ENCODE results near the gene PHPT1. TPM values are rescaled to one million over a fixed set of nuclear protein-coding genes. Genes with fewer than 3 reads are reported as not detected.

PHPT1 gene
- total and polyA plus RNA-seq, 2 donors (not counting 1 experiment from before 2014, with no cell fraction given), result 99.6 to 190 TPM

GRCh38 chr9:136808075-136808805 is 41.0 kb upstream of the PHPT1 start:
- Histone ChIP-seq H4K20me1 (ENCODE audit: control insufficient read depth, extremely low read depth, insufficient read depth, low read length) (no peaks in the 10 kb centered on the region), H3K79me2 (ENCODE audit: control insufficient read depth, insufficient read depth, low read length) (peaks cover 39% of the 10 kb centered on the region), H3K4me3 (replicated peaks in 1 of 4; ENCODE audit: control extremely low read depth in 1 of 4, insufficient read depth in 1 of 4, low read depth in 3 of 4, low read length in 4 of 4) (peak overlapping the region; percentile 73 to 86 (median 80)), H3K9me3 (ENCODE audit: control insufficient read depth, insufficient read depth, low read depth, low read length) (no peaks in the 10 kb centered on the region), H3K4me1 (ENCODE audit: control insufficient read depth, extremely low read depth, insufficient read depth, low read length) (peaks cover 9% of the 10 kb centered on the region), H3K4me2 (ENCODE audit: extremely low read depth, insufficient read depth, low read length) (peak overlapping the region; percentile 98), H3K27me3 (ENCODE audit: control insufficient read depth, insufficient read depth, low read length) (no peaks in the 10 kb centered on the region), H3K9ac (ENCODE audit: insufficient read depth, low read length) (peak overlapping the region; percentile 81), H3K27ac (ENCODE audit: insufficient read depth, low read length) (peak overlapping the region; percentile 59), H2AFZ (ENCODE audit: low read length) (peak overlapping the region; percentile 59), H3K36me3 (ENCODE audit: control insufficient read depth, insufficient read depth, low read length) (peaks cover 5% of the 10 kb centered on the region)
- TF ChIP-seq CTCF (conservative IDR thresholded peaks at IDR 0.05 in 1 of 2, IDR thresholded peaks at IDR 0.05 in 1 of 2; ENCODE audit: low read depth in 1 of 2, low read length in 2 of 2) (no peak), EZH2 (IDR thresholded peaks at IDR 0.05; ENCODE audit: low read length, missing control alignments) (no peak)
- DNase-seq (ENCODE audit: low read depth in 2 of 2), result no peak

DNA sequence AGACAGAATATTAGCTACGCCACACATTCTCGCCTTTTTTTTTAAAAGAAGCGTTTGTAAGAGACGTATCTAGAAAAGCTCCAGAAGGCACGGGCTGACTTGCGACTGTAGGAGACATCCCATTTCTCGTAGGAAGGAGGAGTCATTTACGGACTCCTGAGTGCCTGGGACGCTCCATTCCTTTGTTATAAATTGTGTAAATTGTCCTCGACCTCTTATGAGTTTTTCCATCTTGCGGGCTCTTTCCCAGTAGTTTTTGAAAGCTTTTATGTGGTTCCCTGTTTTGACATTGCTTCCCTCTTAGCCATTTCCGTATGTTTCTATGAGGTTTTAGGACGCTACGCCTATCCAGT is 40.4 kb upstream of the PHPT1 start:
- H3K79me2 ChIP-seq (ENCODE audit: control insufficient read depth, insufficient read depth, low read length), result peaks cover 39% of the 10 kb centered on the region
- H3K9me3 ChIP-seq (ENCODE audit: control insufficient read depth, insufficient read depth, low read depth, low read length), result no peaks in the 10 kb centered on the region
- H3K27ac ChIP-seq (ENCODE audit: insufficient read depth, low read length), result peak overlapping the region; percentile 43
- no peak overlapping the region for H2AFZ ChIP-seq (ENCODE audit: low read length)
- TF ChIP-seq EZH2 (IDR thresholded peaks at IDR 0.05; ENCODE audit: low read length, missing control alignments), result no peak
- H3K27me3 ChIP-seq (ENCODE audit: control insufficient read depth, insufficient read depth, low read length), result no peaks in the 10 kb centered on the region
- DNase-seq (ENCODE audit: low read depth in 2 of 2), result peak; percentile 46 to 48
- H4K20me1 ChIP-seq (ENCODE audit: control insufficient read depth, extremely low read depth, insufficient read depth, low read length), result no peaks in the 10 kb centered on the region
- H3K36me3 ChIP-seq (ENCODE audit: control insufficient read depth, insufficient read depth, low read length), result peaks cover 5% of the 10 kb centered on the region
- peak overlapping the region; percentile 98 for H3K4me2 ChIP-seq (ENCODE audit: extremely low read depth, insufficient read depth, low read length)
- peaks cover 9% of the 10 kb centered on the region for H3K4me1 ChIP-seq (ENCODE audit: control insufficient read depth, extremely low read depth, insufficient read depth, low read length)
- peak overlapping the region; percentile 81 for H3K9ac ChIP-seq (ENCODE audit: insufficient read depth, low read length)
- H3K4me3 ChIP-seq (replicated peaks in 1 of 4; ENCODE audit: control extremely low read depth in 1 of 4, insufficient read depth in 1 of 4, low read depth in 3 of 4, low read length in 4 of 4), result peak overlapping the region; percentile 73 to 86 (median 80)

- Histone ChIP-seq H3K27me3 (ENCODE audit: control insufficient read depth, insufficient read depth, low read length) (no peaks in the 10 kb centered on the region), H3K9ac (ENCODE audit: insufficient read depth, low read length) (no peak overlapping the region), H4K20me1 (ENCODE audit: control insufficient read depth, extremely low read depth, insufficient read depth, low read length) (no peaks in the 10 kb centered on the region), H3K9me3 (ENCODE audit: control insufficient read depth, insufficient read depth, low read depth, low read length) (no peaks in the 10 kb centered on the region), H2AFZ (ENCODE audit: low read length) (no peak overlapping the region), H3K4me3 (replicated peaks in 1 of 4; ENCODE audit: control extremely low read depth in 1 of 4, insufficient read depth in 1 of 4, low read depth in 3 of 4, low read length in 4 of 4) (no peak overlapping the region), H3K4me1 (ENCODE audit: control insufficient read depth, extremely low read depth, insufficient read depth, low read length) (no peaks in the 10 kb centered on the region), H3K36me3 (ENCODE audit: control insufficient read depth, insufficient read depth, low read length) (peaks cover 6% of the 10 kb centered on the region), H3K79me2 (ENCODE audit: control insufficient read depth, insufficient read depth, low read length) (peaks cover 28% of the 10 kb centered on the region), H3K4me2 (ENCODE audit: extremely low read depth, insufficient read depth, low read length) (no peak overlapping the region), H3K27ac (ENCODE audit: insufficient read depth, low read length) (no peak overlapping the region)
- DNase-seq (ENCODE audit: low read depth in 2 of 2), result no peak
- TF ChIP-seq CTCF (conservative IDR thresholded peaks at IDR 0.05 in 1 of 2, IDR thresholded peaks at IDR 0.05 in 1 of 2; ENCODE audit: low read depth in 1 of 2, low read length in 2 of 2), result no peak
- TF ChIP-seq EZH2 (IDR thresholded peaks at IDR 0.05; ENCODE audit: low read length, missing control alignments), result no peak
Measured at GRCh38 chr9:136814725-136815421, 34.3 kb upstream of the PHPT1 start.
